Neural cell (in vitro differentiated cells): Measurements from ENCODE around the gene CAP2. TPM values are rescaled to one million over a fixed set of nuclear protein-coding genes. Genes with fewer than 3 reads are reported as not detected.

ENCODE experiments used
- H2AFZ ChIP-seq: fragments of 200-600, 300-800 bp; sonication (generic), shearing (Covaris generic); 2 replicates; pipeline ENCODE4 v1.6.0; 2014; ENCODE audit warnings: low read depth, mild to moderate bottlenecking, antibody characterized with exemption, low read length, moderate library complexity
- H3F3A ChIP-seq: fragments of 200-600 bp; shearing (Covaris generic); 2 replicates; pipeline ENCODE4 v1.6.1; 2016; ENCODE audit warnings: mild to moderate bottlenecking, moderate library complexity, mixed read lengths, antibody characterized with exemption, low read length; ENCODE audit not compliant: insufficient read depth, poor library complexity, severe bottlenecking
- H3K27ac ChIP-seq: fragments of 200-600, 300-800 bp; sonication (generic), shearing (Covaris generic); 2 replicates; pipeline ENCODE4 v1.5.1; 2014; ENCODE audit warnings: mild to moderate bottlenecking, low read length, moderate library complexity
- H3K27me3 ChIP-seq: fragments of 300-800, 200-600 bp; sonication (generic), shearing (Covaris generic); 2 replicates; pipeline ENCODE4 v1.6.0; 2014; ENCODE audit warnings: mild to moderate bottlenecking, low read depth, low read length, moderate library complexity; ENCODE audit not compliant: insufficient read depth
- H3K36me3 ChIP-seq: fragments of 300-800, 200-600 bp; sonication (generic), shearing (Covaris generic); 2 replicates; pipeline ENCODE4 v1.5.1; 2014; ENCODE audit warnings: mild to moderate bottlenecking, antibody characterized with exemption, low read length, moderate library complexity; ENCODE audit not compliant: insufficient read depth
- H3K4me2 ChIP-seq: fragments of 300-800, 200-600 bp; sonication (generic), shearing (Covaris generic); 2 replicates; pipeline ENCODE4 v1.6.0; 2014; ENCODE audit warnings: mild to moderate bottlenecking, low read length
- H3K4me3 ChIP-seq: fragments of 300-800, 200-600 bp; sonication (generic), shearing (Covaris generic); 2 replicates; pipeline ENCODE4 v1.5.1; 2014; ENCODE audit warnings: mild to moderate bottlenecking, low read length, moderate library complexity
- H3K79me2 ChIP-seq: fragments of 200-600 bp; shearing (Covaris generic); replicated peaks from 2 replicates; pipeline ENCODE4 v1.6.0; 2014; ENCODE audit warnings: mild to moderate bottlenecking, low read length, moderate library complexity; ENCODE audit not compliant: insufficient read depth
- H3K9ac ChIP-seq: fragments of 300-800, 200-600 bp; sonication (generic), shearing (Covaris generic); 2 replicates; pipeline ENCODE4 v1.6.1; 2016; ENCODE audit warnings: mild to moderate bottlenecking, low read length, mixed read lengths
- H3K9me2 ChIP-seq: fragments of 200-600 bp; shearing (Covaris generic); 2 replicates; pipeline ENCODE4 v1.6.1; 2016; ENCODE audit warnings: mild to moderate bottlenecking, low read length, mixed read lengths; ENCODE audit not compliant: insufficient read depth
- H3K9me3 ChIP-seq: fragments of 200-600, 300-800 bp; sonication (generic), shearing (Covaris generic); 2 replicates; pipeline ENCODE4 v1.6.1; 2016; ENCODE audit warnings: mild to moderate bottlenecking, mixed run types, low read length, moderate library complexity, mixed read lengths
- H4K20me1 ChIP-seq: fragments of 200-600 bp; shearing (Covaris generic); 2 replicates; pipeline ENCODE4 v1.6.1; 2016; ENCODE audit warnings: mild to moderate bottlenecking, mixed run types; ENCODE audit not compliant: insufficient read depth
- CTCF ChIP-seq: fragments of 450-650 bp; IDR thresholded peaks from 2 replicates; pipeline ENCODE4 v1.5.1; 2014; ENCODE audit warnings: antibody characterized with exemption, mild to moderate bottlenecking, moderate library complexity; ENCODE audit not compliant: poor library complexity, severe bottlenecking
- EP300 ChIP-seq: fragments of 450-650 bp; conservative IDR thresholded peaks from 2 replicates; pipeline ENCODE4 v1.6.1; 2014; ENCODE audit warnings: antibody characterized with exemption, mild to moderate bottlenecking, moderate library complexity; ENCODE audit not compliant: poor library complexity, severe bottlenecking
- EZH2 ChIP-seq: fragments of 200-600, 300-800 bp; shearing (Covaris generic), sonication (generic); IDR thresholded peaks from 2 replicates; pipeline ENCODE4 v1.6.1; 2014; ENCODE audit warnings: antibody characterized with exemption, low read length, borderline replicate concordance, mild to moderate bottlenecking; ENCODE audit not compliant: insufficient read depth, poor library complexity, severe bottlenecking
- MXI1 ChIP-seq: fragments of 450-650 bp; conservative IDR thresholded peaks from 2 replicates; pipeline ENCODE4 v1.6.1; 2014; ENCODE audit warnings: antibody characterized with exemption, mild to moderate bottlenecking; ENCODE audit not compliant: poor library complexity, severe bottlenecking
- POLR2AphosphoS5 ChIP-seq: IDR thresholded peaks from 2 replicates; pipeline ENCODE4 v1.6.1; 2012
- RAD21 ChIP-seq: fragments of 450-650 bp; conservative IDR thresholded peaks from 2 replicates; pipeline ENCODE4 v1.6.1; 2014; ENCODE audit warnings: antibody characterized with exemption, mild to moderate bottlenecking, moderate library complexity
- REST ChIP-seq: IDR thresholded peaks from 2 replicates; pipeline ENCODE4 v1.6.1; 2012; ENCODE audit warnings: borderline replicate concordance
- SMC3 ChIP-seq: fragments of 450-650 bp; conservative IDR thresholded peaks from 2 replicates; pipeline ENCODE4 v1.6.1; 2014; ENCODE audit warnings: antibody characterized with exemption, mild to moderate bottlenecking, moderate library complexity; ENCODE audit not compliant: poor library complexity
- TAF1 ChIP-seq: IDR thresholded peaks from 2 replicates; pipeline ENCODE4 v1.6.1; 2012; ENCODE audit warnings: low read depth
- polyA plus RNA-seq: library from polyadenylated mRNA; depleted of rRNA; stranded (reverse); fragments of >200 nt; gene quantifications from 2 replicates; pipeline ENCODE4 v1.2.3, GENCODE V29; 2014

The CAP2 gene
- polyA plus RNA-seq, 1 donor from 2014 or later, result 13.4 TPM

GRCh38 chr6:17470202-17470937, 77.0 kb downstream of the CAP2 start:
- Histone ChIP-seq H3K36me3 (no peaks in the 10 kb centered on the region), H3K4me2 (no peak overlapping the region), H3F3A (no peaks in the 10 kb centered on the region), H3K4me3 (no peak overlapping the region), H3K9ac (no peak overlapping the region), H3K9me3 (no peaks in the 10 kb centered on the region), H4K20me1 (no peaks in the 10 kb centered on the region), H2AFZ (no peak overlapping the region), H3K9me2 (no peaks in the 10 kb centered on the region), H3K79me2 (no peaks in the 10 kb centered on the region), H3K27me3 (no peaks in the 10 kb centered on the region), H3K27ac (no peak overlapping the region)
- no peak for TF ChIP-seq CTCF

- H3K4me3 ChIP-seq, result no peak overlapping the region
These were observed 77.5 kb downstream of the CAP2 start for GRCh38 chr6:17470938-17471327.

More at GRCh38 chr6:17470938-17471327, 77.5 kb downstream of the CAP2 start:
- Histone ChIP-seq H3K9ac (no peak overlapping the region), H4K20me1 (no peaks in the 10 kb centered on the region), H2AFZ (no peak overlapping the region), H3K9me3 (no peaks in the 10 kb centered on the region), H3K9me2 (no peaks in the 10 kb centered on the region), H3K4me2 (no peak overlapping the region), H3K79me2 (no peaks in the 10 kb centered on the region), H3K36me3 (no peaks in the 10 kb centered on the region), H3K27ac (no peak overlapping the region), H3K27me3 (no peaks in the 10 kb centered on the region), H3F3A (no peaks in the 10 kb centered on the region)
- no peak for TF ChIP-seq EZH2
- TF ChIP-seq RAD21, result no peak
- TF ChIP-seq MXI1, result no peak
- TF ChIP-seq SMC3, result no peak
- no peak for TF ChIP-seq EP300
- no peak for TF ChIP-seq POLR2AphosphoS5
- no peak for TF ChIP-seq CTCF
- no peak for TF ChIP-seq REST
- TF ChIP-seq TAF1, result no peak
